ENCODE data around the gene RABIF. TPM values are rescaled to one million over a fixed set of nuclear protein-coding genes. Genes with fewer than 3 reads are reported as not detected.

Gene RABIF
- total and polyA plus RNA-seq, 2 donors (not counting 1 experiment from before 2014, with no cell fraction given), result 8.2 to 14.2 TPM

- H3K36me3 ChIP-seq (replicated peaks in 1 of 2; ENCODE audit: control extremely low read depth in 1 of 2, control insufficient read depth in 1 of 2, extremely low read depth in 1 of 2, insufficient read depth in 2 of 2, low read length in 1 of 2), result no peaks in the 10 kb centered on the region
- no peaks in the 10 kb centered on the region for H4K20me1 ChIP-seq (ENCODE audit: control insufficient read depth, insufficient read depth, low read length, poor library complexity, severe bottlenecking)
- no peaks in the 10 kb centered on the region for H3K9me3 Mint-ChIP-seq (ENCODE audit: insufficient read depth)
- peaks cover 6 to 22% of the 10 kb centered on the region in 2 donors for H3K4me1 ChIP-seq (ENCODE audit: control insufficient read depth in 2 of 2, insufficient read depth in 2 of 2, low read length in 2 of 2)
- H3K9me3 ChIP-seq (ENCODE audit: control extremely low read depth in 1 of 3, control insufficient read depth in 2 of 3, insufficient read depth in 1 of 3, low read length in 2 of 3), result no peaks in the 10 kb centered on the region
- H3K79me2 ChIP-seq (ENCODE audit: control insufficient read depth, insufficient read depth, low read length), result no peaks in the 10 kb centered on the region
- no peak for DNase-seq
- no peaks in the 10 kb centered on the region for H3K27me3 ChIP-seq (replicated peaks in 1 of 4; ENCODE audit: control extremely low read depth in 1 of 4, control insufficient read depth in 3 of 4, insufficient read depth in 4 of 4, low read length in 3 of 4)
- no peak overlapping the region for H3K9ac ChIP-seq (ENCODE audit: low read length)
- 83% methylated on average over 7 of the region's 7 CpGs for WGBS (ENCODE audit: insufficient coverage)
- no peak overlapping the region for H3K4me3 Mint-ChIP-seq
- H2AFZ ChIP-seq (ENCODE audit: insufficient read depth, low read depth, low read length, poor library complexity, severe bottlenecking), result peak overlapping the region; percentile 35
- ATAC-seq (ENCODE audit: low read depth), result no peak
- H3K27me3 Mint-ChIP-seq, result peaks cover under 1% of the 10 kb centered on the region
- H3K27ac ChIP-seq (ENCODE audit: low read length in 2 of 2), result no peak overlapping the region
- H3K4me1 Mint-ChIP-seq, result peaks cover 28% of the 10 kb centered on the region
- POLR2A ChIA-PET, result no interaction called here
- CTCF ChIA-PET, result interaction anchor here (0.6 kb wide), 1 partner anchor 30 kb away, joined by 3 read pairs; no protein-coding TSS in a partner anchor
- TF ChIP-seq CTCF (IDR thresholded peaks at IDR 0.05) (no peak), EZH2 (IDR thresholded peaks at IDR 0.05; ENCODE audit: borderline replicate concordance, insufficient read depth, low read depth, low read length, poor library complexity, severe bottlenecking) (no peak)
- H3K4me2 ChIP-seq (replicated peaks; ENCODE audit: low read depth, low read length, poor library complexity, severe bottlenecking), result no peak overlapping the region
- intact Hi-C loops (cut with micrococcal nuclease), result no loop called here
- H3K27ac Mint-ChIP-seq, result peak overlapping the region; percentile 32
- H3K4me3 ChIP-seq (ENCODE audit: control extremely low read depth in 1 of 5, extremely low read depth in 1 of 5, insufficient read depth in 1 of 5, low read depth in 2 of 5, low read length in 4 of 5), result no peak overlapping the region
Measured at GRCh38 chr1:202850593-202851362, 38.2 kb downstream of the RABIF start.

- Mint-ChIP-seq H3K9me3 (ENCODE audit: insufficient read depth) (no peaks in the 10 kb centered on the region), H3K4me3 (no peak overlapping the region), H3K27me3 (peaks cover 3% of the 10 kb centered on the region), H3K27ac (peak overlapping the region; percentile 33), H3K4me1 (peaks cover 28% of the 10 kb centered on the region)
- ATAC-seq (ENCODE audit: low read depth) (peak; percentile 58), DNase-seq (no peak)
- no peaks in the 10 kb centered on the region for H3K36me3 ChIP-seq (replicated peaks in 1 of 2; ENCODE audit: control extremely low read depth in 1 of 2, control insufficient read depth in 1 of 2, extremely low read depth in 1 of 2, insufficient read depth in 2 of 2, low read length in 1 of 2)
- peak overlapping the region; percentile 45 for H2AFZ ChIP-seq (ENCODE audit: insufficient read depth, low read depth, low read length, poor library complexity, severe bottlenecking)
- no peaks in the 10 kb centered on the region for H3K9me3 ChIP-seq (ENCODE audit: control extremely low read depth in 1 of 3, control insufficient read depth in 2 of 3, insufficient read depth in 1 of 3, low read length in 2 of 3)
- no peak for TF ChIP-seq EZH2 (IDR thresholded peaks at IDR 0.05; ENCODE audit: borderline replicate concordance, insufficient read depth, low read depth, low read length, poor library complexity, severe bottlenecking)
- TF ChIP-seq CTCF (IDR thresholded peaks at IDR 0.05), result no peak
- H3K27ac ChIP-seq (ENCODE audit: low read length in 2 of 2), result no peak overlapping the region
- intact Hi-C loops (cut with micrococcal nuclease), result no loop called here
- ChIA-PET CTCF (no interaction called here), POLR2A (no interaction called here)
- H3K79me2 ChIP-seq (ENCODE audit: control insufficient read depth, insufficient read depth, low read length), result no peaks in the 10 kb centered on the region
- 0% methylated on average over 1 of the region's 2 CpGs for WGBS (ENCODE audit: insufficient coverage)
- H3K27me3 ChIP-seq (replicated peaks in 1 of 4; ENCODE audit: control extremely low read depth in 1 of 4, control insufficient read depth in 3 of 4, insufficient read depth in 4 of 4, low read length in 3 of 4), result no peaks in the 10 kb centered on the region
- H3K4me3 ChIP-seq (ENCODE audit: control extremely low read depth in 1 of 5, extremely low read depth in 1 of 5, insufficient read depth in 1 of 5, low read depth in 2 of 5, low read length in 4 of 5), result no peak overlapping the region
- H3K9ac ChIP-seq (ENCODE audit: low read length), result peak overlapping the region; percentile 16
- peaks cover 6 to 22% of the 10 kb centered on the region in 2 donors for H3K4me1 ChIP-seq (ENCODE audit: control insufficient read depth in 2 of 2, insufficient read depth in 2 of 2, low read length in 2 of 2)
- no peaks in the 10 kb centered on the region for H4K20me1 ChIP-seq (ENCODE audit: control insufficient read depth, insufficient read depth, low read length, poor library complexity, severe bottlenecking)
- H3K4me2 ChIP-seq (replicated peaks; ENCODE audit: low read depth, low read length, poor library complexity, severe bottlenecking), result no peak overlapping the region
Measured at GRCh38 chr1:202848191-202848542, 40.8 kb downstream of the RABIF start.

Data from B cell (primary cell).